A673 (cell line): Measurements from ENCODE around the gene OR7C1.

ENCODE experiments used
- CTCF ChIP-seq: fragments of 300-800, 200-600 bp; sonication (generic); conservative IDR thresholded peaks from 2 replicates; pipeline ENCODE4 v1.5.1; 2017; ENCODE audit warnings: low read depth, mild to moderate bottlenecking, antibody characterized with exemption, low read length, moderate library complexity, mixed read lengths
- EZH2 ChIP-seq: fragments of 200-600 bp; sonication (generic); IDR thresholded peaks from 2 replicates; pipeline ENCODE4 v1.6.1; 2017; ENCODE audit warnings: borderline replicate concordance, low read depth, mild to moderate bottlenecking, mixed read lengths, antibody characterized with exemption, low read length; ENCODE audit not compliant: poor library complexity, severe bottlenecking

- no peak for TF ChIP-seq CTCF
- no peak for TF ChIP-seq EZH2
Measured at GRCh38 chr19:14762111-14762510, 72.9 kb downstream of the OR7C1 start.
